K562 (cell line): ENCODE measurements around the gene INSYN2B. TPM values are rescaled to one million over a fixed set of nuclear protein-coding genes. Genes with fewer than 3 reads are reported as not detected.

Experiments
- ATAC-seq: fragments of 200-7000 bp; cut with Tn5 transposase; 3 replicates; pipeline ENCODE4 v1.9.1; 2020; ENCODE audit warnings: moderate library complexity
- BruUV-seq: library from RNA; stranded (reverse); fragments of 400-500 nt; replicated peaks from 2 replicates; lab custom pipeline; 2021; lab: Mats Ljungman, UMichigan
- CTCF ChIA-PET: fragments of 300-600 bp; formaldehyde crosslinking; extraction: SDS; loops from one replicate; lab custom pipeline; 2021; ENCODE audit warnings: low intra/inter-chr PET ratio; lab: Yijun Ruan, JAX
- POLR2A ChIA-PET: fragments of 300-600, 350-650 bp; sonication (Branson Sonifier 250); formaldehyde crosslinking; extraction: SDS; loops from one replicate; lab custom pipeline; 2021; ENCODE audit warnings: antibody characterized with exemption, inconsistent platforms; lab: Yijun Ruan, JAX
- DNase-seq, 4 experiments: peaks; one replicate each; pipeline versions ENCODE4 v3.0.0 to v3.0.0-alpha.2; 2011 to 2018; ENCODE audit warnings: low spot score in 3 of 4, mixed read lengths in 3 of 4; ENCODE audit errors: extremely low read depth in 1 of 4
- FAIRE-seq: peaks from 2 replicates; lab custom pipeline; 2011; peaks lifted over from hg19 to GRCh38; lab: Jason Lieb, UNC
- H2AFZ ChIP-seq: 2 replicates; pipeline ENCODE4 v1.6.0; 2011; ENCODE audit warnings: low read depth, low read length, control low read depth, inconsistent platforms
- H3K27ac ChIP-seq: fragments of 200-600 bp; 3 replicates; pipeline ENCODE4 v1.8.0; 2011; ENCODE audit warnings: low read depth, mild to moderate bottlenecking, control low read depth, inconsistent platforms, low read length, moderate library complexity, mixed read lengths; ENCODE audit errors: extremely low read depth
- H3K27me3 ChIP-seq, 2 experiments: fragments of 300-600 bp in 1 of 2; 2 replicates in 1 of 2; 3 replicates in 1 of 2; pipeline versions ENCODE4 v1.6.0 to v1.8.0; 2011; ENCODE audit warnings: inconsistent platforms in 2 of 2, low read length in 2 of 2, mild to moderate bottlenecking in 1 of 2, mixed read lengths in 1 of 2, moderate library complexity in 1 of 2; ENCODE audit not compliant: control insufficient read depth in 2 of 2, insufficient read depth in 2 of 2
- H3K36me3 ChIP-seq: fragments of 300-600 bp; 3 replicates; pipeline ENCODE4 v1.8.0; 2011; ENCODE audit warnings: mild to moderate bottlenecking, low read length, inconsistent platforms; ENCODE audit not compliant: control insufficient read depth, insufficient read depth
- H3K4me1 ChIP-seq, 2 experiments: fragments of 200-600 bp in 1 of 2; replicated peaks in 1 of 2; 2 replicates in 1 of 2; 3 replicates in 1 of 2; pipeline versions ENCODE4 v1.5.1 to v1.8.0; 2011; ENCODE audit warnings: inconsistent platforms in 2 of 2, low read length in 2 of 2, mild to moderate bottlenecking in 1 of 2, mixed read lengths in 1 of 2, moderate library complexity in 1 of 2; ENCODE audit not compliant: control insufficient read depth in 2 of 2, insufficient read depth in 2 of 2
- H3K4me2 ChIP-seq: 2 replicates; pipeline ENCODE4 v1.6.1; 2011; ENCODE audit warnings: low read length, control low read depth, inconsistent platforms, mixed read lengths; ENCODE audit not compliant: insufficient read depth
- H3K4me3 ChIP-seq: fragments of 200-600 bp; sonication (generic), shearing (Covaris generic); 2 replicates; pipeline ENCODE4 v1.5.1; 2016; ENCODE audit warnings: control low read depth, inconsistent platforms
- H3K79me2 ChIP-seq: fragments of 200-600 bp; 3 replicates; pipeline ENCODE4 v1.8.0; 2011; ENCODE audit warnings: low read length, inconsistent platforms; ENCODE audit not compliant: control insufficient read depth, insufficient read depth
- H3K9ac ChIP-seq, 2 experiments: 2 replicates each; pipeline versions ENCODE4 v1.6.0 to v1.6.1; 2011; ENCODE audit warnings: low read depth in 2 of 2, low read length in 2 of 2, control low read depth in 1 of 2, inconsistent platforms in 1 of 2, mild to moderate bottlenecking in 1 of 2, mixed read lengths in 1 of 2; ENCODE audit not compliant: insufficient read depth in 1 of 2
- H3K9me1 ChIP-seq: one replicate; pipeline ENCODE4 v1.6.0; 2011; ENCODE audit warnings: inconsistent platforms, mild to moderate bottlenecking, low read length, moderate library complexity; ENCODE audit not compliant: control insufficient read depth, insufficient read depth
- H3K9me3 ChIP-seq: replicated peaks from 2 replicates; pipeline ENCODE4 v1.5.1; 2011; ENCODE audit warnings: low read depth, low read length, inconsistent platforms; ENCODE audit not compliant: control insufficient read depth, insufficient read depth
- H4K20me1 ChIP-seq: replicated peaks from 2 replicates; pipeline ENCODE4 v1.6.1; 2011; ENCODE audit warnings: low read length, inconsistent platforms, mixed read lengths; ENCODE audit not compliant: control insufficient read depth, insufficient read depth
- CREB1 ChIP-seq, 2 experiments: sonication (generic) in 1 of 2; formaldehyde crosslinking in 1 of 2; IDR thresholded peaks; 2 replicates each; pipeline versions ENCODE4 v1.6.1 to v1.8.0; 2012 to 2022; ENCODE audit warnings: inconsistent platforms in 1 of 2, mild to moderate bottlenecking in 1 of 2, missing genetic modification reagents in 1 of 2, moderate library complexity in 1 of 2
- DIDO1 ChIP-seq: fragments of 450-650 bp; IDR thresholded peaks from 2 replicates; pipeline ENCODE4 v1.6.1; 2016; ENCODE audit warnings: low read depth, missing biosample characterization, missing genetic modification characterization
- ERF ChIP-seq: fragments of 450-650 bp; formaldehyde crosslinking; IDR thresholded peaks from 2 replicates; pipeline ENCODE4 v1.4.0; 2020; ENCODE audit warnings: mild to moderate bottlenecking, mixed read lengths
- FUS ChIP-seq: fragments of 200-400 bp; formaldehyde crosslinking; optimal IDR thresholded peaks from 2 replicates; pipeline ENCODE3; 2017; ENCODE audit warnings: low read depth, low read length
- GATA2 ChIP-seq: sonication (generic); formaldehyde crosslinking; IDR thresholded peaks from 2 replicates; pipeline ENCODE4 v1.4.0; 2020; ENCODE audit warnings: mild to moderate bottlenecking, missing genetic modification reagents
- HDAC1 ChIP-seq, 2 experiments: fragments of 450-650 bp; IDR thresholded peaks; 2 replicates each; pipeline ENCODE4 v1.6.1; 2016 to 2017; ENCODE audit warnings: inconsistent platforms in 1 of 2, mild to moderate bottlenecking in 1 of 2, moderate library complexity in 1 of 2
- KLF16 ChIP-seq: IDR thresholded peaks from 2 replicates; pipeline ENCODE4 v1.6.1; 2016; ENCODE audit warnings: antibody characterized with exemption
- KLF6 ChIP-seq: fragments of 250-450 bp; sonication (Bioruptor Pico); IDR thresholded peaks from 2 replicates; pipeline ENCODE4 v1.4.0; 2020; ENCODE audit warnings: mild to moderate bottlenecking, moderate library complexity, borderline replicate concordance
- RFX5 ChIP-seq: IDR thresholded peaks from 2 replicates; pipeline ENCODE4 v1.6.1; 2011; ENCODE audit warnings: low read depth, mild to moderate bottlenecking, improper control_type of control experiment, low read length
- SMAD2 ChIP-seq: fragments of 150-350 bp; IDR thresholded peaks from 2 replicates; pipeline ENCODE4 v1.6.1; 2014; ENCODE audit warnings: low read depth, mild to moderate bottlenecking, low read length
- SOX6 ChIP-seq: fragments of 450-650 bp; IDR thresholded peaks from 2 replicates; pipeline ENCODE4 v1.6.1; 2014; ENCODE audit warnings: mild to moderate bottlenecking
- ZNF311 ChIP-seq: fragments of 250-450 bp; sonication (Bioruptor Pico); IDR thresholded peaks from 2 replicates; pipeline ENCODE4 v1.4.0; 2020; ENCODE audit warnings: mild to moderate bottlenecking, moderate library complexity
- WGBS: fragments of 100-300 bp; shearing (Covaris generic); methylation state at CpG from one replicate; pipeline ENCODE4 v1.1.6; 2016; ENCODE audit warnings: low coverage, mixed read lengths; ENCODE audit not compliant: insufficient coverage; ENCODE audit errors: missing lambda C conversion rate; 5-methylcytosine and 5-hydroxymethylcytosine counted together
- in situ Hi-C: fragments of 300-500 bp; cut with MboI; formaldehyde crosslinking; loops from 4 replicates; pipeline ENCODE4 v1.15.0; 2018; ENCODE audit warnings: inconsistent platforms, mixed read lengths
- intact Hi-C: fragments of 100-400 bp; cut with micrococcal nuclease; formaldehyde crosslinking; loops from 2 replicates; pipeline ENCODE4 v1.14.2; 2022
- polyA plus RNA-seq, 8 experiments: library from polyadenylated mRNA; depleted of rRNA in 4 of 8; stranded (reverse) in 5 of 8; unstranded in 3 of 8; fragments of >200 nt; fragmentation: Nextera tagmentation in 2 of 8; fragmentation: Illumina TruSeq in 1 of 8; extraction: Ambion mirVana in 2 of 8; extraction: Trizol in 1 of 8; gene quantifications; 2 replicates each; pipeline versions ENCODE4 v1.2.1 to v1.2.3, GENCODE V29; 2011 to 2014; ENCODE audit warnings: inconsistent platforms in 1 of 8, missing spikeins in 1 of 8
- total RNA-seq, 7 experiments: library from RNA; depleted of rRNA in 6 of 7; stranded (reverse); fragments of >200 nt in 6 of 7; fragmentation: Illumina TruSeq in 2 of 7; extraction: Trizol in 2 of 7; gene quantifications; 2 replicates each; pipeline versions ENCODE4 v1.2.1 to v1.2.3, GENCODE V29; 2011 to 2021; ENCODE audit warnings: low replicate concordance in 1 of 7
- TF ChIP-seq, protein P1 (sequence below): fragments of 450-650 bp; formaldehyde crosslinking; IDR thresholded peaks from 2 replicates; pipeline ENCODE4 v1.4.0; 2020; ENCODE audit warnings: mild to moderate bottlenecking
- TF ChIP-seq, protein P2 (sequence below): fragments of 450-650 bp; IDR thresholded peaks from 2 replicates; pipeline ENCODE4 v1.7.1; 2018; ENCODE audit warnings: mild to moderate bottlenecking, low read depth; ENCODE audit not compliant: partially characterized antibody
- TF ChIP-seq, protein P3 (sequence below): fragments of 450-650 bp; IDR thresholded peaks from 2 replicates; pipeline ENCODE4 v1.6.1; 2014; ENCODE audit warnings: low read depth, mild to moderate bottlenecking, moderate library complexity, borderline replicate concordance
- TF ChIP-seq, protein P4 (sequence below): fragments of 150-350 bp; conservative IDR thresholded peaks from 2 replicates; pipeline ENCODE4 v1.6.1; 2014; ENCODE audit warnings: low read length

INSYN2B gene
- total and polyA plus RNA-seq, 9 of the 15 experiments (the other 6 are each of a cell fraction or from before 2014, with no cell fraction given) = not detected

DNA sequence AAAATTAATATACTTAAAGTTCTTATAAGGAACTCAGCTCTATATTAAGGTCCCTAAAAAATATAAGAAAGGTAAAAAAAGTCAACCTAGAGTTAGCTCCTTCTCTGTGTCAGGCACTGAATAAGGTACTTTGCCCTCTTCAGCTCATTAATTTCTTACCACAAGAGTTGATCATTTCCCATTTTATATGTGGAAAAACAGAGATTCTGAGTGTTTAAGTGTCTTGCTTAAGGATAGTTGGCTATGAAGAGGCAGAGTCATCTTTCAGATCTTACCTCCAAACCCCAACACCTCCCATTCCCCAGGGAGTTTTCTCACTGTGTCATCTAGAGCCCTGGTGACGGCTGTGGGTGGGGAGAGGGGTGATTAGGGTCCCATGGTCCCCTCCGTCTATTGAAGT is 40.6 kb downstream of the INSYN2B start:
- BruUV-seq = no TSS peak
- Histone ChIP-seq H3K27me3 (peaks cover 0 to 5% of the 10 kb centered on the region in 2 experiments; a peak in 2 of 5 replicates), H3K9ac (no peak overlapping the region), H3K4me2 (no peak overlapping the region), H3K79me2 (no peaks in the 10 kb centered on the region), H4K20me1 (no peaks in the 10 kb centered on the region), H3K4me1 (peaks cover 0 to 4% of the 10 kb centered on the region in 2 experiments; a peak in 3 of 5 replicates), H3K36me3 (no peaks in the 10 kb centered on the region), H3K9me1 (no peaks in the 10 kb centered on the region), H3K27ac (no peak overlapping the region), H3K4me3 (no peak overlapping the region), H3K9me3 (no peaks in the 10 kb centered on the region), H2AFZ (no peak overlapping the region)
- POLR2A ChIA-PET = no interaction called here
- no peak for ATAC-seq
- FAIRE-seq = no peak
- no peak for DNase-seq
- WGBS = 18% methylated on average over 2 of the region's 2 CpGs
- CTCF ChIA-PET = no interaction called here
- intact Hi-C loops (no loop called here), in situ Hi-C loops (no loop called here)
- TF ChIP-seq KLF6 (CRISPR knock-in tag) = no peak
- TF ChIP-seq, protein P1, sequence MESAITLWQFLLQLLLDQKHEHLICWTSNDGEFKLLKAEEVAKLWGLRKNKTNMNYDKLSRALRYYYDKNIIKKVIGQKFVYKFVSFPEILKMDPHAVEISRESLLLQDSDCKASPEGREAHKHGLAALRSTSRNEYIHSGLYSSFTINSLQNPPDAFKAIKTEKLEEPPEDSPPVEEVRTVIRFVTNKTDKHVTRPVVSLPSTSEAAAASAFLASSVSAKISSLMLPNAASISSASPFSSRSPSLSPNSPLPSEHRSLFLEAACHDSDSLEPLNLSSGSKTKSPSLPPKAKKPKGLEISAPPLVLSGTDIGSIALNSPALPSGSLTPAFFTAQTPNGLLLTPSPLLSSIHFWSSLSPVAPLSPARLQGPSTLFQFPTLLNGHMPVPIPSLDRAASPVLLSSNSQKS (CRISPR knock-in tag) = no peak
- TF ChIP-seq CREB1 (IDR thresholded peaks at IDR 0.05) = no peak
- TF ChIP-seq CREB1 (CRISPR knock-in tag; IDR thresholded peaks at IDR 0.05) = no peak
- TF ChIP-seq KLF16 = no peak
- TF ChIP-seq DIDO1 (tag) = no peak
- TF ChIP-seq GATA2 (CRISPR knock-in tag) = no peak
- no peak for TF ChIP-seq ERF (CRISPR knock-in tag)
- TF ChIP-seq, protein P2, sequence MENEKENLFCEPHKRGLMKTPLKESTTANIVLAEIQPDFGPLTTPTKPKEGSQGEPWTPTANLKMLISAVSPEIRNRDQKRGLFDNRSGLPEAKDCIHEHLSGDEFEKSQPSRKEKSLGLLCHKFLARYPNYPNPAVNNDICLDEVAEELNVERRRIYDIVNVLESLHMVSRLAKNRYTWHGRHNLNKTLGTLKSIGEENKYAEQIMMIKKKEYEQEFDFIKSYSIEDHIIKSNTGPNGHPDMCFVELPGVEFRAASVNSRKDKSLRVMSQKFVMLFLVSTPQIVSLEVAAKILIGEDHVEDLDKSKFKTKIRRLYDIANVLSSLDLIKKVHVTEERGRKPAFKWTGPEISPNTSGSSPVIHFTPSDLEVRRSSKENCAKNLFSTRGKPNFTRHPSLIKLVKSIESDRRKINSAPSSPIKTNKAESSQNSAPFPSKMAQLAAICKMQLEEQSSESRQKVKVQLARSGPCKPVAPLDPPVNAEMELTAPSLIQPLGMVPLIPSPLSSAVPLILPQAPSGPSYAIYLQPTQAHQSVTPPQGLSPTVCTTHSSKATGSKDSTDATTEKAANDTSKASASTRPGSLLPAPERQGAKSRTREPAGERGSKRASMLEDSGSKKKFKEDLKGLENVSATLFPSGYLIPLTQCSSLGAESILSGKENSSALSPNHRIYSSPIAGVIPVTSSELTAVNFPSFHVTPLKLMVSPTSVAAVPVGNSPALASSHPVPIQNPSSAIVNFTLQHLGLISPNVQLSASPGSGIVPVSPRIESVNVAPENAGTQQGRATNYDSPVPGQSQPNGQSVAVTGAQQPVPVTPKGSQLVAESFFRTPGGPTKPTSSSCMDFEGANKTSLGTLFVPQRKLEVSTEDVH = no peak
- TF ChIP-seq SMAD2 = no peak
- TF ChIP-seq RFX5 = no peak
- no peak for TF ChIP-seq SOX6
- no peak for TF ChIP-seq ZNF311 (CRISPR knock-in tag)
- TF ChIP-seq, protein P3, sequence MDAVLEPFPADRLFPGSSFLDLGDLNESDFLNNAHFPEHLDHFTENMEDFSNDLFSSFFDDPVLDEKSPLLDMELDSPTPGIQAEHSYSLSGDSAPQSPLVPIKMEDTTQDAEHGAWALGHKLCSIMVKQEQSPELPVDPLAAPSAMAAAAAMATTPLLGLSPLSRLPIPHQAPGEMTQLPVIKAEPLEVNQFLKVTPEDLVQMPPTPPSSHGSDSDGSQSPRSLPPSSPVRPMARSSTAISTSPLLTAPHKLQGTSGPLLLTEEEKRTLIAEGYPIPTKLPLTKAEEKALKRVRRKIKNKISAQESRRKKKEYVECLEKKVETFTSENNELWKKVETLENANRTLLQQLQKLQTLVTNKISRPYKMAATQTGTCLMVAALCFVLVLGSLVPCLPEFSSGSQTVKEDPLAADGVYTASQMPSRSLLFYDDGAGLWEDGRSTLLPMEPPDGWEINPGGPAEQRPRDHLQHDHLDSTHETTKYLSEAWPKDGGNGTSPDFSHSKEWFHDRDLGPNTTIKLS = no peak
- TF ChIP-seq, protein P4, sequence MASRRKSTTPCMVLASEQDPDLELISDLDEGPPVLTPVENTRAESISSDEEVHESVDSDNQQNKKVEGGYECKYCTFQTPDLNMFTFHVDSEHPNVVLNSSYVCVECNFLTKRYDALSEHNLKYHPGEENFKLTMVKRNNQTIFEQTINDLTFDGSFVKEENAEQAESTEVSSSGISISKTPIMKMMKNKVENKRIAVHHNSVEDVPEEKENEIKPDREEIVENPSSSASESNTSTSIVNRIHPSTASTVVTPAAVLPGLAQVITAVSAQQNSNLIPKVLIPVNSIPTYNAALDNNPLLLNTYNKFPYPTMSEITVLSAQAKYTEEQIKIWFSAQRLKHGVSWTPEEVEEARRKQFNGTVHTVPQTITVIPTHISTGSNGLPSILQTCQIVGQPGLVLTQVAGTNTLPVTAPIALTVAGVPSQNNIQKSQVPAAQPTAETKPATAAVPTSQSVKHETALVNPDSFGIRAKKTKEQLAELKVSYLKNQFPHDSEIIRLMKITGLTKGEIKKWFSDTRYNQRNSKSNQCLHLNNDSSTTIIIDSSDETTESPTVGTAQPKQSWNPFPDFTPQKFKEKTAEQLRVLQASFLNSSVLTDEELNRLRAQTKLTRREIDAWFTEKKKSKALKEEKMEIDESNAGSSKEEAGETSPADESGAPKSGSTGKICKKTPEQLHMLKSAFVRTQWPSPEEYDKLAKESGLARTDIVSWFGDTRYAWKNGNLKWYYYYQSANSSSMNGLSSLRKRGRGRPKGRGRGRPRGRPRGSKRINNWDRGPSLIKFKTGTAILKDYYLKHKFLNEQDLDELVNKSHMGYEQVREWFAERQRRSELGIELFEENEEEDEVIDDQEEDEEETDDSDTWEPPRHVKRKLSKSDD = no peak
- TF ChIP-seq HDAC1 (IDR thresholded peaks at IDR 0.05) = no peak
- TF ChIP-seq FUS = no peak
